ENCODE measurements around the gene EPAS1.
"Not testable (repeated sequence)": the region's sequence is repeated elsewhere in the genome, so short reads cannot be mapped to it uniquely, and the experiment has no call there.

Gene EPAS1

GRCh38 chr2:46390901-46391395, 93.7 kb downstream of the EPAS1 start:
- no peak for DNase-seq
- intact Hi-C loops (cut with DNase I): no loop called here

- no peak for DNase-seq
- intact Hi-C loops (cut with DNase I): no loop called here
Measured at GRCh38 chr2:46392561-46393346, 95.5 kb downstream of the EPAS1 start.

- no peak for DNase-seq
- intact Hi-C loops (cut with DNase I): no loop called here
Measured at GRCh38 chr2:46393347-46393820, 96.2 kb downstream of the EPAS1 start.

- intact Hi-C loops (cut with DNase I): no loop called here
Measured at GRCh38 chr2:46393865-46394264, 96.7 kb downstream of the EPAS1 start.

GRCh38 chr2:46394649-46395510, 97.7 kb downstream of the EPAS1 start:
- DNase-seq: no peak
- intact Hi-C loops (cut with DNase I): no loop called here

More at GRCh38 chr2:46393865-46394264, 96.7 kb downstream of the EPAS1 start:
- no peak for DNase-seq

GRCh38 chr2:46395730-46396129, 98.5 kb downstream of the EPAS1 start:
- intact Hi-C loops (cut with DNase I); DNase-seq: not testable (repeated sequence)

GRCh38 chr2:46400016-46400415, 102.8 kb downstream of the EPAS1 start:
- no peak for DNase-seq
- intact Hi-C loops (cut with DNase I): no loop called here

GRCh38 chr2:46402874-46403273, 105.7 kb downstream of the EPAS1 start:
- intact Hi-C loops (cut with DNase I): no loop called here
- no peak for DNase-seq

- intact Hi-C loops (cut with DNase I): no loop called here
- DNase-seq: no peak
Measured at GRCh38 chr2:46404181-46404759, 107.1 kb downstream of the EPAS1 start.

- no peak for DNase-seq
- intact Hi-C loops (cut with DNase I): no loop called here
Measured at GRCh38 chr2:46407852-46408455, 110.7 kb downstream of the EPAS1 start.

GRCh38 chr2:46409756-46410155, 112.5 kb downstream of the EPAS1 start:
- DNase-seq: no peak
- intact Hi-C loops (cut with DNase I): no loop called here

- DNase-seq: no peak
Measured at GRCh38 chr2:46410273-46411244, 113.4 kb downstream of the EPAS1 start.

GRCh38 chr2:46411245-46411641, 114.0 kb downstream of the EPAS1 start:
- intact Hi-C loops (cut with DNase I): no loop called here

More at GRCh38 chr2:46410273-46411244, 113.4 kb downstream of the EPAS1 start:
- intact Hi-C loops (cut with DNase I): no loop called here

GRCh38 chr2:46411985-46412384, 114.8 kb downstream of the EPAS1 start:
- intact Hi-C loops (cut with DNase I): no loop called here
- no peak for DNase-seq

More at GRCh38 chr2:46411245-46411641, 114.0 kb downstream of the EPAS1 start:
- DNase-seq: no peak

GRCh38 chr2:46413111-46413510, 115.9 kb downstream of the EPAS1 start:
- DNase-seq: no peak

GRCh38 chr2:46413631-46414030, 116.4 kb downstream of the EPAS1 start:
- no peak for DNase-seq
- intact Hi-C loops (cut with DNase I): no loop called here

More at GRCh38 chr2:46413111-46413510, 115.9 kb downstream of the EPAS1 start:
- intact Hi-C loops (cut with DNase I): no loop called here

GRCh38 chr2:46414701-46415100, 117.5 kb downstream of the EPAS1 start:
- intact Hi-C loops (cut with DNase I): no loop called here
- no peak for DNase-seq

GRCh38 chr2:46416280-46416679, 119.1 kb downstream of the EPAS1 start:
- intact Hi-C loops (cut with DNase I): no loop called here
- DNase-seq: no peak

GRCh38 chr2:46416739-46417403, 119.7 kb downstream of the EPAS1 start:
- intact Hi-C loops (cut with DNase I): no loop called here
- no peak for DNase-seq
